ENCODE measurements around the gene MRPS15. TPM values are rescaled to one million over a fixed set of nuclear protein-coding genes. Genes with fewer than 3 reads are reported as not detected.

Gene MRPS15
- total RNA-seq, 1 experiment from 2014 or later, result 77.7 TPM

DNA sequence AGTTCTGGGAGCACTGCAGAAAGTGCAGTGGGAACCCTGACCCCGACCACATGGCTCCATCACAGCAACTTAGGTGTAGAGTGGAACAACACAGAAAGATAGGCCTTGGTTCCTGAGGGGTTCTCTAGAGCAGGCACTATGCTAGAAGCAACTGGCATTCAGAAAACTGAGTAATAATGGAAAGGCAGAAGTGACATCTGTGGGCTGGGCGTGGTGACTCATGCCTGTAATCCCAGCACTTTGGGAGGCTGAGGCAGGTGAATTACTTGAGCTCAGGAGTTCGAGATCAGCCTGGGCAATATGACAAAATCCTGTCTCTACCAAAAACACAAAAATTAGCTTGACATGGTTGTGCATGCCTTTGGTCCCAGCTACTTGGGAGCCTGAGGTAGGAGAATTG is 5.3 kb downstream of the MRPS15 start:
- no peak for DNase-seq (ENCODE audit: low read depth)

DNA sequence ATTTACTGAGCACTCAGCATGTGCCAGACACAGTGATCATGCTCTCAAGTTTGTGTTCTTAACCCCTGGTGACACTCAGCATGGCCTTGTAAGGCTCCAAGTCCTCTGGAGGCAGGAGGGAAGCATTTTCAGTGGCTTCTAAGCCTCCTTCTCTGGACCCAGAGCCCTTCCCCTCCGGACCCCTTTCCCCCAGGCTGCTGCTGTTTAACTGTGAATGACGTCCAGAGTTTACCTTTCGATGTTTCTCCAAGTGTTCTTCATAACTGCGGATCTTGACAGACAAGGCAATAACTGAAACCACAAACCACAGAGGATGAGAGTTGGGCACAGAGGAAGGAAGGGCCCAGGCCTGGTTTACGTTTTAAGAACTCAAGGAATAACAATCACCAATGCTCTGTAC is 6.5 kb downstream of the MRPS15 start:
- DNase-seq (ENCODE audit: low read depth), result no peak

DNA sequence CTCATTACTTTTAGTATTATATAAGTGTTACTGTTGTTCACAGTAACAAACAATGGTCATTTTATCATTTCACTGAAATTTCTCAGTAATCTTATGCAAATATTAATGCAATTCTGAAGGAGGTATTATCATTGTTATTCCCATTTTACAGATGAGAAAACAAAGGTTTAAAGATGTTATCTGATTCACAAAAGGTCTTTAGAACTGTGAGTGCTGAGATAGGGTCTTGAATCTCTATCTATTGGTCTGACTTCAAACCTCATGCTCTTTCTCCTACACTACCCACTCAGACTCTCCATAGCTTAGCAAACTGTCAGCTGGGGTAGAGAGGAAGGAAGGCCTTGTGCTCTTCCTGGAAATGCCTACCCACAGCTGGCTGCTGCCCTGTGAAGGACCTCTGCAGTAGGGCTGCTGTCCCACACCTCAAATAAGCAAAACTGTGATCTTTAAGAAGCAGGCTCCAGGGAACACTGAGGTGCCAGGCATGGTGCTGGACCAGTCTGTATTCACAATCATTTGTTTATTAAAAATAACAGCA is 7.7 kb downstream of the MRPS15 start:
- DNase-seq (ENCODE audit: low read depth), result no peak

DNA sequence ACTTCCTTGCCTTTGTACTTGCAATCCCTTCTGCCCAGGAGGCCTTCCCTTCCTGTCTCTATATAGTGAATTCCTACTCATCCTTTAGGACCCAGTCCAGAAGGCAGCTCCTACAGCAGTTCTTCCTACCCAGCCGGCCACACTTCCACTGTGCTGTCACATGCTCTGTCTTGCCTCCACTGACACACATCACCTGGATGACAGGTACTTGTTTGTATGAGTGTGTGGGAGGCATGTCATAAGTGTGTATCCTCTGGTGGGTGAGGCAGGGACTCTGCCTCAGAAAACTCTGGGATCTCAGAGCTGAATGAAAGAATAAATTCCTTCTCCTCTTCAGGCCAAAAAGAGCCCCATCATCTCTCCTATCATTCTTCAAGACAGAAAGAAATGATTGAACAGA is 8.8 kb downstream of the MRPS15 start:
- no peak for DNase-seq (ENCODE audit: low read depth)

DNA sequence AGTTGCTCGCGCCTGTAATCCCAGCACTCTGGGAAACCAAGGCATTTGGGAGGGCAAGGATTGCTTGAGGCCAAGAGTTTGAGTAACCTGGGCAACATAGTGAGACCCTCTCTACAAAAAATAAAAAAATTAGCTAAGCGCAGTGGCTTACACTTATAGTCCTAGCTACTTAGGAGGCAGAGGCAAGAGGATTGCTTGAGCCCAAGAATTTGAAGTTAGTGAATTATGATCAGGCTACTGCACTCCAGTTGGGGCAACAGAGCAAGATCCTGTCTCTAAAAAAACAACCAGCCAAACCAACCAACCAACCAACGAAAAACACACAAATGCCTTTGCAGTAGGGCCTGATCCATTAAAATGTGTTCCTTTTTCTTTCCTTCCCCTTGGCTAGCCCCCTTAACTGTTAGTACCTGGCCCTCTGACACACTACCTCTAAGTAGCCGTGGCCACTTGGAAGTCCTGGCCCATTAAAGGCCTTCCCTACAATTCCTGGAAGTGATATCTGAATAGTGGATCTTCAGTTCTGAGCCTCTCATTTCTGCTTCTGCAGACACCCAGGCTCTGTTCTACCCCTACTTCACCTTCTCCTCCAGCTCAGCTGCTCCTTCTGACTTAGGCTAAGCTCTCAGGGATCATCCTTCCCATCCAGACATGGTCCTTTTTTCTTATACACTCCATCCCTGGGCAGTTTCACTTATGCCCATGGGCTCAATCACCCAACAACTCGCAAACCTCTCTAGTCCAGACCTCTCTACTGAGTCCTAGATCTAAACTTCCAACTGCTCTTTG is 10.4 kb downstream of the MRPS15 start:
- no peak for DNase-seq (ENCODE audit: low read depth)

DNA sequence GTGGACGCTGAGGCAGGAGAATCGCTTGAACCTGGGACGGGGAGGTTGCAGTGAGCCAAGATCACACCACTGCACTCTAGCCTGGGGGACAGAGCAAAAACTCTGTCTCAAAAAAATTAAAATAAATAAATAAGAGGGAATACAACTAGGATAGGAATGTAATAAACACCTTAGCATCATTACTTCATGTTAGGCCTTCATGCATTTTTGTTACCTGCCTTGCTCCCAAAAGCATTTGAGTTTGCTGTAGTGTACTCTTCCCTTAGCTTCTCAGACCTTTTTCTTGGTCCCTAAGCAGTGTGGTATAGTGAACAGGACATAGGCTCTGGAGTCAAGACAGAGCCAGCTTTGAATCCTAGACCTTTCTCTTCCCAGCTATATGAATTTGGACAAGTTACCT is 11.1 kb downstream of the MRPS15 start:
- DNase-seq (ENCODE audit: low read depth), result no peak

DNA sequence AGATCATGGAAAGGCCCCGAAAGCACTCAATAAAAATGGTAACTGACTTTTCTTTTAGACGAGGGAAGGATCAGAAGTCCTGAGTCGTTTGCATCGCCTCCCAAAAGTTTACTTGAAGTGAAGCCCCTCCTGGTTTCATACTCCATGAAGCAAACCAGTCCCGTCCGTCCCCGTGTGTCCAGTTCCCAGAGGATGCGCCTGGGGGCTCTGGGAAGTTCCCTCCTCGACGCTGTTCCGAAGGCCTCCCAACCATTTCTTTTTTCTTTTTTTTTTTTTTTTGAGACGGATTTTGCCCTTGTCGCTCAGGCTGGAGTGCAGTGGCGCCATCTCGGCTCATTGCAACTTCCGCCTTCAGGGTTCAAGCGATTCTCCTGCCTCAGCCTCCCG is 13.3 kb downstream of the MRPS15 start:
- no peak for DNase-seq (ENCODE audit: low read depth)

DNA sequence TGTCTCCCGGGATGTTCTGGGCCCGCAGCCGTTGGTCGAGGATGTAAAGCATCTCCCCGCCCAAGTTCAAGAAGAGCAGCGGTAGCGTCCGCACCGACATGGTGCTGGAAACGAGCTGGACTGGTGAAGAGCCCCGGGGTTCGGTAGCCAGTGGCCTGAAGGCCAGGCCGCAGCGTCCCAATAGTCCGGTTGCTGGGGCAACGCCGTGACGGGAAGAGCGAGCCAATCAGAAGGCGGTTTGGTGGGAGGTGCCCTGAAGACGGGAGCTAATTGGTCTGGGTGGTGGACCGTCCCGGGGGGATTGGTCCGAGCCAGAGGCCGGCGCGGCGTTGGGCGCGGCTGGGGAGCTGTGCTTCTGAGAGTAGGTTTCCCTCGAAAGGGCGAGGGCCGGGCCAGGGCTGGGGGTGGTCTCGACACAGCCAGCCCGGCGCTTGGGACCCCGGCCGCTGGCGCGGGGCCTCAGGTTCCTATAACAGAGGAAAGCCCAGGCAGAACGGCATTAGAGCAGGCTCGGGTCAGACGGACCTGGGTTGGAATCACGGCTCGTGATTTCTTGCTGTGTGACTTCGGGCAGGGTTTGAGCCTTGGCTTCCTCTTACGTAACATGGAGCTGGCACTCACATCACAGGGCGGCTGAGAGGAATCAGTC is 13.8 kb downstream of the MRPS15 start, which contains the start of gene OSCP1:
TSS of gene OSCP1 (minus strand) at position 182 of the 649 bp plus-strand sequence. CDS start at position 100, 82 bp downstream.
- peak; percentile 97 for DNase-seq (ENCODE audit: low read depth)

DNA sequence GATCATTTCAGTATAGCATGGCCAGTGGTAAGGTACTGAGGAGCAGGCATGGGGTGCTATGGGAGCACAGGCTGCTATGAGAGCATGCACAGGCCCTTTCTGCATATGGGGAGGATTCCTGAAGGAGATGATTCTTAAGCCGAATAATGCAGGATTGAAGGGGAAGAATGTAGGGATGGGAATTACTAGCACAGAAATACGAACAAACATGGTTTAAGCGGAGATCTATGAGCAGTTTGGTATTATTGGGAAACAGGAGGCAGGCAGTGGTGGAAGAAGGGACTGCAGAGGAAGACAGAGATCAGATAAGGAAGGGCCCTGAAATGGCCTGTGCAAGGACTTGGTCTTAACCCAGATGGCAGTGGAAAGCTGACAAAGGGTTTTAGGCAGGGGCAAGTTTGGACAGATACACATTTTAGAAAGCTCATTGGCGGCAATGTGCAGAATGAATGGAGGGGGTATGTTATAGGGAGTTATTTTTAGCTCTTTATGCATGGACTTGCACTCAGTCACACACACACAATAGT is 15.6 kb downstream of the MRPS15 start:
- DNase-seq (ENCODE audit: low read depth), result no peak

DNA sequence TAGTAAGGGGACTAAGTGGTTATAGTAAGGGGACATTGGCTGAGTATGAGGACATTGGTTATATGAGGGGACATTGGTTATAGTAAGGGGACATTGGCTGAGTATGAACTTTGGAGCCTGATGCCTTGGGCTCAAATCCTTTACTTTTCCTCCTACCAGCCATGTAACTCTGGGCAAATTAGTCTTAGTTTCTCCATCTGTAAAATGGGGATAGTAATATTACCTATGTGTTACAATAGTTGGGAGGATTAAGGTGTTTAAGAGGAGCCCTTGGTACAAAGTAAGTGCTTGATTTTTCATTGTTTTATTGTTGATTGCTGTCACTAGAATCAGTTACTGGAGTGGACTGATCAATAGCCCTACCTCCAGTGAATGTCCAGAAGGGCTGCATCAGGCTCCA is 16.7 kb downstream of the MRPS15 start:
- no peak for DNase-seq (ENCODE audit: low read depth)

DNA sequence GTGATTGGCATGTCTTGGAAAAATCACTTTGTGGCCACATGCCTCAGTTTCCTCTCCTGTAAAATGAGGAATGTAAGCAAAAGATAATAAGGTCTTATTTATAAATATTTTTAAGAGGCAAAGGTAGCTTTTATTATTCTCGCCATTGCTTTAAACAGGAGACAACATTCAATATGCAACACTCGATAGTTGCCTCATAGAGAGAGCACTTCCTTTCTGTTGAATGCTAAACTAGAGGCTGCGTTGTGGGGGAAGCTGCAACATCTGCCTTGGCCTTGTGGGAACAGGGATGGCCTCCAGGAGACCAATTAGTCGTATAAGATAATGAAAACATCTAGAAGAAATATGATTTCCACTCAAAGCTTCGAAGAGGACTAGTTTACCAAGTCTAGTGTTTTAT is 17.4 kb downstream of the MRPS15 start:
- DNase-seq (ENCODE audit: low read depth), result no peak

DNA sequence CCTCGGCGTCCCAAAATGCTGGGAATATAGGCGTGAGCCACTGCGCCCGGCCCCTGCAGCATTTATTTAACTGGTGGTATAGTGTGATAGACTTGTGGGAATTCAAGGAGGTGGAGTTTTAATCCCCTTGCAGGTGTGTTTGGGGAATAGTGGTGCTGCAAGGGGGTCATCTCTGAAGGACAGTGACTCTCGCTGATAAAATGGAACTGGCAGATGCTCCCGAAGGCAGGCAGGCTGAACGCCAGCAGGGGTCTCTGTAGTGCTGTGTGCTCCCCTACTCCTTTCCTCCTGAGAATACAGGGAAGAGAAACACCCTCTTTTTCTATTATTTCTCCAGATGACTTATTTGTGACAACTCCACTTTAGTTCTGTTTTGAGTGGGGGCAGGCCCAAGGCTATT is 17.9 kb downstream of the MRPS15 start:
- peak; percentile 16 for DNase-seq (ENCODE audit: low read depth)

DNA sequence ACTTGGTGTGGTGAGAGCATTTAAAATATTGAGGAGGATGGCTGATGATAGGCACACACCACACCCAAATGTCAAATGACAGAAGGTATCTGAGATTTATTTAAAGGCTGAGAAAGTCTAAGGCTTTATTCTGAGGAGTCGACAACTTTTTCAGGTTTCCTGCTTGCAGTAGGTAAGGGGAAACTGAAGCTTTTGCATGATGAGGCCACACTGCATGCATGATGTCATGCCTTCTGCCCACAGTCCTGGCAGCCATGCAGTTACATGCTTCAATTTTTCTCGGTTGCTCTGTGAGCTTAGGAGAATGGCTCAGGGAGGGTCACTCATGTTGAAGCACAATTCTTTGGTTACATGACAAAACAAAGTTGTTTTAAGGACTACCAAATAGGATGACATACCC is 20.9 kb downstream of the MRPS15 start:
- DNase-seq (ENCODE audit: low read depth), result no peak

DNA sequence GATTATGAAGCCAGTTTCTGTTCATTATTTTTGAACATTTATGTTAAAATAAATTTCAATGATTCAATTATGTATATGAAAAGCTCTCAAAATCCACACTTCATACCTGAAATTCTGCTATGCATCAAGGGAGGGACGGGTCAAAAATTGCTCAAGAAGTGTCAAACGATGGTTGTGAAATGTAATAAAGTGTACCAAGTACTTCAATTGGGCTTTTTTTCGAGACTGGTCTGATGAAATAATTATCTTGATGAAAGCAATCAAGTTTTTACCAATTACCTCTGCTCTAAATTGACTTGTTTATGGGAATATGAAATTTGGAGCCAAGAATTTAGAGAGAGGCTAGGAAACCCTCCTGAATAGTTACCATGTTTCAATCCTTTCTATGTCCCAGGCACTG is 21.8 kb downstream of the MRPS15 start:
- no peak for DNase-seq (ENCODE audit: low read depth)

DNA sequence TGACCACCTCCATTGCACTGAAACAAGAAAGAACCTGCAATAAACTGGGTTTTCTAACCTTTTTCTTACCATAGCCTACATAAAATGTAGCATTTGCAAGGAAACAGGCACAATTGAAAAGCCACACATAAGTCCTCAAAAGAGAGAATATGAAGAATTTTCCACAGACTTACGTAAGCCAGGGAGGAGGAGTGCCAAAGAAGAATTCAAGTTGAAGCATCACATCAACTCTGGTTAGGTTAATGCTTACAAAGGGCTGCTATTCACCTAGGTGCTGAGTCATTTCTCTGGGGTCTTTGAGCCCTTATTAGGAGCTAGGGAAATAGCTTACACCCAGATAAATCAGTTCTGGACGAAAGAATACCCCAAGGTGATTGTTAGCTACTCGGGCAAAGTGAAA is 23.5 kb downstream of the MRPS15 start:
- DNase-seq (ENCODE audit: low read depth), result no peak

DNA sequence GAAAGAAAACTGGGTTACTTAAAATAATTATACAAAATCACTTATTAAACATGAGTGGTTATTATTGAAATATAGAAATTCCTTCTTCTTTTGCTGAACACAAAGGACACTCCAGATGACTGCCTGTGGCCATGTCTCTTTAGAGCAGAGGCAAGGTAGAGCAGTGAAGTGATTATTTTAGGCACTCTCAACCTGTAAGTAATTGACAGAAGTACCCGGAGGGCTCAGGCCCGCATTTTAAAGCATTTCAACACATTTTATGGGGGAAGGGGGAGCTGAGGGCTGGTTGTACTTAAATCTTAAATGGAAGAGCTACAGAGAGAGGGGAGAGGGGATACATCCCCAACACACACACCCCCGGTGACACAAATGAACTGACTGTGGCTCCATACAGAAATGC is 24.1 kb downstream of the MRPS15 start:
- no peak for DNase-seq (ENCODE audit: low read depth)

DNA sequence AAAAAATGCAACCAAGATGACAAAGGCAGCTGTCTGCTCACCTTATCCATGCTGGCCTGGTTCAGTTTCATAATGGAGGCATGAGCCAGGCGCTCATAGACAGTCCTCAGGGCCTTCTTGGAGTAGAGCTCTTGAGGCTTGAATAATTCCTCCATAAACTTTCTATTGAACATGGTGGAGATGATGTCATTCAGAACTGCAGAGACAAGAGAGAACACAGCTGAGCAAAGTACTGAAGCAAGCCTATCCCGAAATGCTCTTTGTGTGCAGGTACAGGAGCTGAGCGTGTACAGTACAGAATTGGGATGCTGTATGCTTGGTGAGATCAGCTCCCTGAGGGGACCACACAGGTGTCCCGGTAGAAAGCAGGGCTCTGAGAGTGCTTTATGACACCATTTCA is 25.5 kb downstream of the MRPS15 start:
- DNase-seq (ENCODE audit: low read depth), result no peak

DNA sequence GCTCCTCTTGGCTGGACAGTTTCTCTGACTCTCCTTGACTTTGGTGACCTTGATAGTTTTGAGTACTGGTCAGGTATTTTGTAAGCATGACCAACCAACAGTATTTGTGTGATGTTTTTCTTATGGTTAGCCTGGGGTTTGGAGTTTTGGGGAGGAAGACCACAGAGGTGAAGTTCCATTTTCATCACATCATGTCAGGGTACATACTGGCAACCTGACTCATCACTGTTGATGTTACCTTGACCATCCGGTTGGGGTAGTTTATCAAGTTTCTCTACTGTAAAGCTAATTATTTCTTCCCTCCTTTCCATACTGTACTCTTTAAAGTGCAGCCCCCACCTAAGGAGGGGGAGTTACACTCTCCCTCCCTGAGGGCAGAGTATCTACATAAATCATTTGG is 27.4 kb downstream of the MRPS15 start:
- DNase-seq (ENCODE audit: low read depth), result peak; percentile 43

DNA sequence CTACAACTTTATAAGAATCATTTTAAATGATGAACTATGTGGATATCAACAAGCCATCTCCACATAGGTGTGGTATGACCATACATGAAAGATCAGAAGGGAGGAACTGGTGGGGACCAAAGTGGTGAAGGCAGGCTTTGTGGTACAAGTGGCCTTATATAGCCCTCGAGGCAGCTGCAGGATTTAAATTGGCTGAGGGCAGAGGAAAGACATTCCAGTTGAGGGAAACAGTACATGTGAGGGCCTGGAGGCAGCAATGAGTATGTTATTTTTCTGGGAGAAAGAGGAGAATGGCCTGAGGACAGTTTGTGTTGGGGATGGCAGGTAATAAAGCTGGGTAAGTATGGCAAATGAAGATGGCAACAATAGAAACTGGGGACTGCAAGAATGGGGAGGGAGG is 31.1 kb downstream of the MRPS15 start:
- no peak for DNase-seq (ENCODE audit: low read depth)

DNA sequence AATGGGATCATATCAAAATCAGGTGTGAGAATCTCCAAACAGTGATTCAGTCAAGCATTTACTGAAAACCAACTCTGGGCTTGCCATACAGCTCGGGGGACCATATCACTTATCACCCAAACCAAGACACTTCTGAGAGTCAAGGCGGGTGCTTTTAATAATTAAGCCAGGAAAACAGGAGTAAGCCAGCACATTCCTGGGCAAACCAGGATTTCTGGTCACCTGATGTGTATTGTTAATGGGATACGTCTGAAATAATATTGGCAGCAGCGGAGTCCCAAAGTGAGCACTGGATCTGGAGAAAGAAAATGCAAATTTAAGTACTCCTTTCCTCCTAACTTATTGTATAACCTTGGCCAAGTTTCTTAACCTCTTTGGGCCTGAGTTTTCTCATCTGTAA is 31.6 kb downstream of the MRPS15 start:
- DNase-seq (ENCODE audit: low read depth), result no peak

DNA sequence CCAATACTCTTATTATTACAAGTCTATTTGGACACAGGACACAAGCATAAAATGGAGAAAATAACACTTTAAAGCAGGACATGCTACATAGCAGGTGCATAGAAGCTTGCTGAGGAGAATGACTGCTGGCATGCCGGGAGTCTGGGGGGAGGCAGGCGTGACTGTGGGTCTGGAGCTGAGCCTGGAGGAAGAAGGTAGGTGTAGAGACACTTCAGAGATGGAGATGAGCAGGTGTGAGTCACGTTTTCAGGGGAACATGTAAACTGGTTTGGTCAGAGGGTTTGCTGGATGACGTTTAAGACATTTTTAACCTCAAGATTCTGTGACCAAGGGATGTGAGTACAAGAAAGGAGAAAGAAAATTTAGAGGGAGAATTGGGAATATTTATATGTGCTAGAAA is 38.4 kb downstream of the MRPS15 start:
- DNase-seq (ENCODE audit: low read depth), result no peak

DNA sequence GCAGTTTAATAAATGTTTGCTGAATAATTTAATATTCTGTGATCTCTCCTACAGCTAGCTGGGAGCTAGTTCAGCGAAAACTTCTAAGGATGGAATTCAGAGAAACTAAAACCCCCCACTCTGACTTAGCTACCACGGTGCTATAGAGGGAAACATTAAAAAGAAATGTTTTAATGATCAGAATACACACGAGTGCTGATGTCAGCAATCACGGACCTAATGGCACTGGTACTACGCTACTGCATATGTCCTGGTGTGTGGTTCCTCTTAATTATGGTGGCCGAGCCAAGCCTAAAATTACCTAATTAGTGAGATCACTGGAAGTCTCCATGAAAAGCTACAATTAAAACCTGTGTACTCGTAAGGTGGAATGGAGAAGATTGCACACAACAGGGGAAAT is 42.5 kb downstream of the MRPS15 start:
- no peak for DNase-seq (ENCODE audit: low read depth)

DNA sequence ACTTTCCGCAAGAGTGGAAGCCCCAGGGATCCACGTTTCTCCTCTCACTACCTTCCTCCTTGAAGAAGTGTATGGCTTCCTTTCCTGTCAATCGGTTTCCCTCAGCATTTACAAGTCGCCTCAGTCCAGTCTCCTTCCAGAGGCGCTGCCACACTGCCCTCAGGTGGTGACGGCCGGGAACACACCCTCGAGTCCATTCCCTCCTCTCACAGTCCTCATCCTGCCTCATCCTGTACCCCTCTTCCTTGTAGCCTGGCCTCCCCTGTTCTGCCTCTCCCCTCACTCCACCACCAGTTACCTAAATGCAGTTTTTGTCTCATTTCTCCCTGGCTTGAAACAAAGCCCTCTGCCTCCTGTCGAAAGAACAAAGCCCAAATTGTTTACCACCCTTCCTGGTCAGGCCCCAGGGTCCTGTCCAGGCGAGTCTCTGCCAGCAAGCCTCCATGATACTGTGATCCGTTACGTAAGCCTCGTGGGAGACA is 43.3 kb downstream of the MRPS15 start:
- DNase-seq (ENCODE audit: low read depth), result peak; percentile 91

All from Daoy (cell line).